ENCODE measurements around the gene TMEM86B.

- TF ChIP-seq POLR2A (IDR thresholded peaks at IDR 0.05): no peak
- TF ChIP-seq, protein P1, sequence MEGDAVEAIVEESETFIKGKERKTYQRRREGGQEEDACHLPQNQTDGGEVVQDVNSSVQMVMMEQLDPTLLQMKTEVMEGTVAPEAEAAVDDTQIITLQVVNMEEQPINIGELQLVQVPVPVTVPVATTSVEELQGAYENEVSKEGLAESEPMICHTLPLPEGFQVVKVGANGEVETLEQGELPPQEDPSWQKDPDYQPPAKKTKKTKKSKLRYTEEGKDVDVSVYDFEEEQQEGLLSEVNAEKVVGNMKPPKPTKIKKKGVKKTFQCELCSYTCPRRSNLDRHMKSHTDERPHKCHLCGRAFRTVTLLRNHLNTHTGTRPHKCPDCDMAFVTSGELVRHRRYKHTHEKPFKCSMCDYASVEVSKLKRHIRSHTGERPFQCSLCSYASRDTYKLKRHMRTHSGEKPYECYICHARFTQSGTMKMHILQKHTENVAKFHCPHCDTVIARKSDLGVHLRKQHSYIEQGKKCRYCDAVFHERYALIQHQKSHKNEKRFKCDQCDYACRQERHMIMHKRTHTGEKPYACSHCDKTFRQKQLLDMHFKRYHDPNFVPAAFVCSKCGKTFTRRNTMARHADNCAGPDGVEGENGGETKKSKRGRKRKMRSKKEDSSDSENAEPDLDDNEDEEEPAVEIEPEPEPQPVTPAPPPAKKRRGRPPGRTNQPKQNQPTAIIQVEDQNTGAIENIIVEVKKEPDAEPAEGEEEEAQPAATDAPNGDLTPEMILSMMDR (IDR thresholded peaks at IDR 0.05): no peak
Observed at GRCh38 chr19:55242517-55242916, 14.0 kb upstream of the TMEM86B start.

All from right lobe of liver (tissue), 4 donors.